Brain microvascular endothelial cell (primary cell): ENCODE measurements around the gene KIF2A.

Experiments
- DNase-seq: peaks from one replicate; pipeline ENCODE4 v3.0.0-alpha.2; 2020
- H3K27ac ChIP-seq: fragments of 250-450 bp; sonication (Bioruptor Pico); 2 replicates; pipeline ENCODE4 v1.5.1; 2020; ENCODE audit warnings: mild to moderate bottlenecking, moderate library complexity
- H3K27me3 ChIP-seq: fragments of 250-450 bp; sonication (Bioruptor Pico); replicated peaks from 2 replicates; pipeline ENCODE4 v1.5.1; 2020; ENCODE audit warnings: mild to moderate bottlenecking
- H3K36me3 ChIP-seq: fragments of 250-450 bp; sonication (Bioruptor Pico); replicated peaks from 2 replicates; pipeline ENCODE4 v1.5.1; 2020; ENCODE audit warnings: mild to moderate bottlenecking
- H3K4me3 ChIP-seq: 2 replicates; pipeline ENCODE4 v1.5.1; 2011; ENCODE audit warnings: low read depth, mild to moderate bottlenecking, control low read depth, low read length, moderate library complexity
- CTCF ChIP-seq: IDR thresholded peaks from 2 replicates; pipeline ENCODE4 v1.5.1; 2011; ENCODE audit warnings: low read depth, mild to moderate bottlenecking, moderate library complexity, low read length, control low read depth, inconsistent platforms; ENCODE audit errors: missing control alignments
- in situ Hi-C: cut with HindIII; loops from 2 replicates; pipeline ENCODE4 v1.10.0; 2017; ENCODE audit warnings: low sequenced_read_pairs, low pct_ligation_motif_present

Gene KIF2A

GRCh38 chr5:62432621-62433064 lies 126.6 kb downstream of the KIF2A start:
- Histone ChIP-seq H3K27ac (no peak overlapping the region), H3K4me3 (no peak overlapping the region), H3K36me3 (no peaks in the 10 kb centered on the region), H3K27me3 (no peaks in the 10 kb centered on the region)
- no peak for DNase-seq
- in situ Hi-C loops, result no loop called here
- no peak for TF ChIP-seq CTCF
